Measurements from ENCODE around the gene RAB17.
A peak's percentile ranks its signal among the peaks of the same experiment; 100 is the strongest.
"Not testable (repeated sequence)": the region's sequence is repeated elsewhere in the genome, so short reads cannot be mapped to it uniquely, and the experiment has no call there.

RAB17 gene

GRCh38 chr2:237612527-237613357, 22.2 kb upstream of the RAB17 start:
- H3K36me3 ChIP-seq (ENCODE audit: control insufficient read depth in 1 of 2, insufficient read depth in 2 of 2, low read length in 2 of 2), result no peaks in the 10 kb centered on the region
- H3K9ac ChIP-seq (ENCODE audit: low read depth in 1 of 2, low read length in 2 of 2), result no peak overlapping the region
- no peak overlapping the region for H3K4me3 ChIP-seq (ENCODE audit: low read depth in 1 of 2, low read length in 2 of 2)
- H3K9me3 ChIP-seq (ENCODE audit: control insufficient read depth in 1 of 2, low read length in 2 of 2), result no peaks in the 10 kb centered on the region
- H3K4me1 ChIP-seq (ENCODE audit: control insufficient read depth in 1 of 2, insufficient read depth in 2 of 2, low read length in 2 of 2), result peaks cover 7 to 10% of the 10 kb centered on the region in 2 donors
- H3K27ac ChIP-seq (ENCODE audit: low read depth, low read length), result no peak overlapping the region
- H3K27me3 ChIP-seq (ENCODE audit: control insufficient read depth in 1 of 2, insufficient read depth in 2 of 2, low read length in 2 of 2), result no peaks in the 10 kb centered on the region

- not testable (repeated sequence) for H3K9me3 ChIP-seq (ENCODE audit: control insufficient read depth in 1 of 2, low read length in 2 of 2); H3K27ac ChIP-seq (ENCODE audit: low read depth, low read length); H3K4me3 ChIP-seq (ENCODE audit: low read depth in 1 of 2, low read length in 2 of 2); H3K36me3 ChIP-seq (ENCODE audit: control insufficient read depth in 1 of 2, insufficient read depth in 2 of 2, low read length in 2 of 2); H3K4me1 ChIP-seq (ENCODE audit: control insufficient read depth in 1 of 2, insufficient read depth in 2 of 2, low read length in 2 of 2); H3K27me3 ChIP-seq (ENCODE audit: control insufficient read depth in 1 of 2, insufficient read depth in 2 of 2, low read length in 2 of 2); H3K9ac ChIP-seq (ENCODE audit: low read depth in 1 of 2, low read length in 2 of 2)
Observed at GRCh38 chr2:237606522-237606921, 16.0 kb upstream of the RAB17 start.

- Histone ChIP-seq H3K27ac (ENCODE audit: low read depth, low read length) (no peak overlapping the region), H3K4me3 (ENCODE audit: low read depth in 1 of 2, low read length in 2 of 2) (no peak overlapping the region), H3K9me3 (ENCODE audit: control insufficient read depth in 1 of 2, low read length in 2 of 2) (no peaks in the 10 kb centered on the region)
Observed at GRCh38 chr2:237604960-237605359, 14.4 kb upstream of the RAB17 start.

GRCh38 chr2:237604391-237604790, 13.9 kb upstream of the RAB17 start:
- Histone ChIP-seq H3K27ac (ENCODE audit: low read depth, low read length) (no peak overlapping the region), H3K9me3 (ENCODE audit: control insufficient read depth in 1 of 2, low read length in 2 of 2) (no peaks in the 10 kb centered on the region), H3K9ac (ENCODE audit: low read depth in 1 of 2, low read length in 2 of 2) (no peak overlapping the region), H3K27me3 (ENCODE audit: control insufficient read depth in 1 of 2, insufficient read depth in 2 of 2, low read length in 2 of 2) (no peaks in the 10 kb centered on the region), H3K4me3 (ENCODE audit: low read depth in 1 of 2, low read length in 2 of 2) (no peak overlapping the region), H3K4me1 (ENCODE audit: control insufficient read depth in 1 of 2, insufficient read depth in 2 of 2, low read length in 2 of 2) (peaks cover 4 to 20% of the 10 kb centered on the region in 2 donors), H3K36me3 (ENCODE audit: control insufficient read depth in 1 of 2, insufficient read depth in 2 of 2, low read length in 2 of 2) (no peaks in the 10 kb centered on the region)

More at GRCh38 chr2:237604960-237605359, 14.4 kb upstream of the RAB17 start:
- Histone ChIP-seq H3K9ac (ENCODE audit: low read depth in 1 of 2, low read length in 2 of 2) (no peak overlapping the region), H3K27me3 (ENCODE audit: control insufficient read depth in 1 of 2, insufficient read depth in 2 of 2, low read length in 2 of 2) (no peaks in the 10 kb centered on the region), H3K36me3 (ENCODE audit: control insufficient read depth in 1 of 2, insufficient read depth in 2 of 2, low read length in 2 of 2) (no peaks in the 10 kb centered on the region), H3K4me1 (ENCODE audit: control insufficient read depth in 1 of 2, insufficient read depth in 2 of 2, low read length in 2 of 2) (peaks cover 4 to 18% of the 10 kb centered on the region in 2 donors)

GRCh38 chr2:237603718-237604362, 13.3 kb upstream of the RAB17 start:
- Histone ChIP-seq H3K4me1 (ENCODE audit: control insufficient read depth in 1 of 2, insufficient read depth in 2 of 2, low read length in 2 of 2) (peaks cover 4 to 20% of the 10 kb centered on the region in 2 donors), H3K36me3 (ENCODE audit: control insufficient read depth in 1 of 2, insufficient read depth in 2 of 2, low read length in 2 of 2) (no peaks in the 10 kb centered on the region), H3K27me3 (ENCODE audit: control insufficient read depth in 1 of 2, insufficient read depth in 2 of 2, low read length in 2 of 2) (no peaks in the 10 kb centered on the region), H3K4me3 (ENCODE audit: low read depth in 1 of 2, low read length in 2 of 2) (peak overlapping the region in 1 of 2 donors; percentile 26), H3K9ac (ENCODE audit: low read depth in 1 of 2, low read length in 2 of 2) (peak overlapping the region in 1 of 2 donors; percentile 12), H3K9me3 (ENCODE audit: control insufficient read depth in 1 of 2, low read length in 2 of 2) (no peaks in the 10 kb centered on the region), H3K27ac (ENCODE audit: low read depth, low read length) (no peak overlapping the region)

- no peaks in the 10 kb centered on the region for H3K36me3 ChIP-seq (ENCODE audit: control insufficient read depth in 1 of 2, insufficient read depth in 2 of 2, low read length in 2 of 2)
- H3K4me3 ChIP-seq (ENCODE audit: low read depth in 1 of 2, low read length in 2 of 2), result no peak overlapping the region
- no peaks in the 10 kb centered on the region for H3K9me3 ChIP-seq (ENCODE audit: control insufficient read depth in 1 of 2, low read length in 2 of 2)
- H3K4me1 ChIP-seq (ENCODE audit: control insufficient read depth in 1 of 2, insufficient read depth in 2 of 2, low read length in 2 of 2), result peaks cover 4 to 20% of the 10 kb centered on the region in 2 donors
- no peak overlapping the region for H3K27ac ChIP-seq (ENCODE audit: low read depth, low read length)
- H3K27me3 ChIP-seq (ENCODE audit: control insufficient read depth in 1 of 2, insufficient read depth in 2 of 2, low read length in 2 of 2), result no peaks in the 10 kb centered on the region
- H3K9ac ChIP-seq (ENCODE audit: low read depth in 1 of 2, low read length in 2 of 2), result peak overlapping the region in 1 of 2 donors; percentile 12
Observed at GRCh38 chr2:237603049-237603717, 12.6 kb upstream of the RAB17 start.

- no peaks in the 10 kb centered on the region for H3K36me3 ChIP-seq (ENCODE audit: control insufficient read depth in 1 of 2, insufficient read depth in 2 of 2, low read length in 2 of 2)
- H3K27ac ChIP-seq (ENCODE audit: low read depth, low read length), result no peak overlapping the region
- H3K27me3 ChIP-seq (ENCODE audit: control insufficient read depth in 1 of 2, insufficient read depth in 2 of 2, low read length in 2 of 2), result no peaks in the 10 kb centered on the region
- no peak overlapping the region for H3K4me3 ChIP-seq (ENCODE audit: low read depth in 1 of 2, low read length in 2 of 2)
- no peak overlapping the region for H3K9ac ChIP-seq (ENCODE audit: low read depth in 1 of 2, low read length in 2 of 2)
- H3K4me1 ChIP-seq (ENCODE audit: control insufficient read depth in 1 of 2, insufficient read depth in 2 of 2, low read length in 2 of 2), result peaks cover 4 to 20% of the 10 kb centered on the region in 2 donors
- H3K9me3 ChIP-seq (ENCODE audit: control insufficient read depth in 1 of 2, low read length in 2 of 2), result no peaks in the 10 kb centered on the region
Observed at GRCh38 chr2:237602409-237602808, 11.9 kb upstream of the RAB17 start.

GRCh38 chr2:237601453-237602116, 11.1 kb upstream of the RAB17 start:
- no peak overlapping the region for H3K4me3 ChIP-seq (ENCODE audit: low read depth in 1 of 2, low read length in 2 of 2)
- H3K4me1 ChIP-seq (ENCODE audit: control insufficient read depth in 1 of 2, insufficient read depth in 2 of 2, low read length in 2 of 2), result peaks cover 4 to 20% of the 10 kb centered on the region in 2 donors
- H3K9ac ChIP-seq (ENCODE audit: low read depth in 1 of 2, low read length in 2 of 2), result no peak overlapping the region
- H3K36me3 ChIP-seq (ENCODE audit: control insufficient read depth in 1 of 2, insufficient read depth in 2 of 2, low read length in 2 of 2), result no peaks in the 10 kb centered on the region
- H3K9me3 ChIP-seq (ENCODE audit: control insufficient read depth in 1 of 2, low read length in 2 of 2), result no peaks in the 10 kb centered on the region
- no peak overlapping the region for H3K27ac ChIP-seq (ENCODE audit: low read depth, low read length)
- H3K27me3 ChIP-seq (ENCODE audit: control insufficient read depth in 1 of 2, insufficient read depth in 2 of 2, low read length in 2 of 2), result no peaks in the 10 kb centered on the region

- Histone ChIP-seq H3K9me3 (ENCODE audit: control insufficient read depth in 1 of 2, low read length in 2 of 2) (no peaks in the 10 kb centered on the region), H3K27me3 (ENCODE audit: control insufficient read depth in 1 of 2, insufficient read depth in 2 of 2, low read length in 2 of 2) (no peaks in the 10 kb centered on the region), H3K36me3 (ENCODE audit: control insufficient read depth in 1 of 2, insufficient read depth in 2 of 2, low read length in 2 of 2) (no peaks in the 10 kb centered on the region), H3K27ac (ENCODE audit: low read depth, low read length) (no peak overlapping the region), H3K9ac (ENCODE audit: low read depth in 1 of 2, low read length in 2 of 2) (no peak overlapping the region), H3K4me1 (ENCODE audit: control insufficient read depth in 1 of 2, insufficient read depth in 2 of 2, low read length in 2 of 2) (peaks cover 4 to 21% of the 10 kb centered on the region in 2 donors), H3K4me3 (ENCODE audit: low read depth in 1 of 2, low read length in 2 of 2) (no peak overlapping the region)
Observed at GRCh38 chr2:237600205-237600846, 9.8 kb upstream of the RAB17 start.

Measured in duodenal mucosa (tissue), 2 donors.